ENCODE data around the gene PNKP.

The PNKP gene

GRCh38 chr19:49866933-49867782, at the start of gene PNKP:
Gene PNKP, minus strand, starts transcription at chr19:49867576. Its CDS starts 372 bp downstream, at chr19:49867204.
- DNase-seq (ENCODE audit: extremely low spot score, insufficient read length, low read depth): peak; percentile 82
- peak; percentile 92 for FAIRE-seq

GRCh38 chr19:49915271-49915670, 47.9 kb upstream of the PNKP start:
- FAIRE-seq: no peak

GRCh38 chr19:49913720-49914119, 46.3 kb upstream of the PNKP start:
- FAIRE-seq (no peak), DNase-seq (ENCODE audit: extremely low spot score, insufficient read length, low read depth) (no peak)

More at GRCh38 chr19:49915271-49915670, 47.9 kb upstream of the PNKP start:
- DNase-seq (ENCODE audit: extremely low spot score, insufficient read length, low read depth): no peak

DNA sequence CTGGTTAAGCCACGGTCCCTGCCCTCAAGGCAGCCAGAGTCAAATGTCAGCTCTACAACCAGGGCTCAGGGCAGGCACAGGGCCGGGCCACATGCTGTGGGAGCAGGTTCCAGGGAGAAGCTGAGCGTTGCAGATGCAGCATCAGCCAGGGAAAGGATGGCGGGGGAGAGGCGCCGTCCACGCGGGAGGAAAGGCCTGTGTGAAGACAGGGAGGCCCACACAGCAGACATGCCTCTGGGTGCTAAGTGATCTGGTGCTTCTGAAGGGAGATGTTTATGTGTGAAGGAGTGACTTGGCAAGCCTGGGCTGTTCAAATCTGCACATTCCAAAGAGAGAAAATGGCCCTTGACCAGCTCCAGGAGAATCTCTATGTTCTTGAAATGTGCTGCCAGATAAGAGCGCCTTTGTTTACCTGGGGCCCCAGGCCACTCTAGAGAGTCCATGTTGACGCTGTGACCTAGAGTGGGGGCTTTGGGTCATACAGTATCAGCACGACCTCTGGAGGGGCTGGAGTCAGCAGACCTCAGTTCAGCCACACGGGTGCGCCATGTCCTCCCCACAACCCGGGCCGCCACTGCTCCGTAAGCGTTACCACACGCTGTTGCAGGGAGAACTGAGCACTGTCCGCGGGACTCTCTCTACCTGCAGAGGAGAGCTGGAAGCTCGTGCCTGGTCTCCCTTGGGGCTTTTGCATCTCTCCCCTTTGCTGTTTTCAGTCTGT, 45.7 kb upstream of the PNKP start:
- no peak for DNase-seq (ENCODE audit: extremely low spot score, insufficient read length, low read depth)
- no peak for FAIRE-seq

GRCh38 chr19:49911381-49912145, 44.2 kb upstream of the PNKP start:
- DNase-seq (ENCODE audit: extremely low spot score, insufficient read length, low read depth): no peak
- peak; percentile 96 for FAIRE-seq

- DNase-seq (ENCODE audit: extremely low spot score, insufficient read length, low read depth) (no peak), FAIRE-seq (no peak)
Measured at GRCh38 chr19:49910179-49910578, 42.8 kb upstream of the PNKP start.

GRCh38 chr19:49908480-49909420, 41.4 kb upstream of the PNKP start:
- no peak for DNase-seq (ENCODE audit: extremely low spot score, insufficient read length, low read depth)
- FAIRE-seq: no peak

DNA sequence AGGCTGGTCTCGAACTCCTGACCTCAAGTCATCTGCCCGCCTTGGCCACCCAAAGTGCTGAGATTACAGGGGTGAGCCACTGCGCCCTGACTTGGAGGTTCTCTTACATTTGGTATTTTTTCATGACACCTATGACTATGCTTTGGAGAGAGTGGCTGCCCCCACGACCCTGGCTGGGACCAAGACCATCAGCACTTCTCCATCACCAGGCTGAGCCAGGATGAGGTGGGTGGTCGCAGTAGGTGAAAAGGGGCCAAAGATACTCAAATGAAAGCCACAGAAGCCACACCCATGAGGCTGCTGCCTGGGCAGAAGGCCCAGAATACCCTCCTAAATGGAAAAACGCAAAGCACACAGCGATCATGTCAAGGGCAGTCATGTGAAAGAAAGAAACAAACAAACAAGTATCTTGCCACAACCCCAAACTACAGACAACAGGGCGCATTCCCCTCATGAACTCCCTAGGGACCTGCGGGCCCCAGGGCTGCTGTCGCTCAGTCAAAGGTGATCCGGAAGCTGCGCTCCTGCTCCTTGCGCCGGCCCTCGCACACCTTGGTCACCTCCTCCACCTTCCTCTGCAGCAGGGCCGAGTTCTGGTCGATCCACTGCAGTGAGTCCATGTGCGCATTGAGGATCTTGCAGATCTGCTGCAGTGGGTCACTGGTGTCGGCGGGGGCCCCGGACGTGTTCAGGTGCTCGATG, 40.5 kb upstream of the PNKP start:
- DNase-seq (ENCODE audit: extremely low spot score, insufficient read length, low read depth): no peak
- FAIRE-seq: peak; percentile 51

DNA sequence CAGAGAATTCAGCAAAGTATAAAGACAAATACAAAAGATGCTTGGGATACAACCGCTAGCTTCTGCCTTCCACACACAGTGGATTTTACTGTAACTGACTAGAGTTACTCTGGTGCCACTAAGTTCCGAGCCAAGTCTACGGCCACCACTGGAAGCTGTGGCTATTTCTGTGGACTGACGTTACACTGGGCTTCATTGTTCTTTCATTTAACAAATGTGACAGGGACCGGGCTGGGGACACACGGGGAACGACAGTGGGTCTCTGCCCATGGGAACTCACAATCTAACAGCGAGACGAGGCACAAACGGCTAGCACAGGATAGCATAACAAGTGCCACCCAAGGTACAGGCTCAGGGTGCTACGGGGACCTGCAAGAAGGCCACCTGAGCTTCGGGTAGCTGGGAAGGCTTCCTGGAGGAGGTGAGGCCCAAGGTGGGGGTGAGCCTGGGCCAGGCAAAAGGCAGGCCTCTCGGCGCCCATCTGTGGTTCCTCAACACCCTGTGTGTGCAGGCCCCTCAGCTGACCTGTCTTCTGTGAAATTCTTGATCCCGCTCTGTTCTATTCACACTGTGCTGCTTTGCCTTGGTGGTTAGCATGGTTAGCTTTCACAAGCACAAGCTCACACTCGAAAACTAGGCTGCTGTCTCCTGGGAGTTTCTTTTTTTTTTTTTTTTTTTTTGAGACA, 39.6 kb upstream of the PNKP start:
- DNase-seq (ENCODE audit: extremely low spot score, insufficient read length, low read depth) (no peak), FAIRE-seq (peak; percentile 61)

DNA sequence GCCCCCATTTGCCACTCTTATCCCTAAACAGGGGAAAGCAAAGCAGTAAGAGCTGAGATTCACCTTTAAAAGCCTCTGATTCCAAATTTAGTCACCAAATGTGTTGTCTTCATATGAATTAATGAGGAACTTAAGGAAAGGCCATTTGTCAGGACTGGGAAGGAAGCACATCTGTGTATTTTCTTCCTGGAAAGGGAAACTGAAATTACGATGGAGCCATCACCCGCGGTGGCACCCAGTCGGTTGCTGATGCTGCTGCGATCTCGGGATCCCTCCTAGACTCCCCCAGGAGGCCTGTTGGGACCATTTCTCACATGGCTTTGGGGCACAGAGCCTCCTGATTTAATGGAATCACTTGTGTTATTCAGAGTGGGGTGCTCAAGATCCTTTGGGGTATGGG, 36.8 kb upstream of the PNKP start:
- no peak for FAIRE-seq
- DNase-seq (ENCODE audit: extremely low spot score, insufficient read length, low read depth): no peak

GRCh38 chr19:49896863-49897621, 29.7 kb upstream of the PNKP start, which contains the start of gene IL4I1:
Gene IL4I1, minus strand, starts transcription at chr19:49896887. Its CDS starts 727 bp downstream, at chr19:49896160.
- FAIRE-seq: peak; percentile 99

DNA sequence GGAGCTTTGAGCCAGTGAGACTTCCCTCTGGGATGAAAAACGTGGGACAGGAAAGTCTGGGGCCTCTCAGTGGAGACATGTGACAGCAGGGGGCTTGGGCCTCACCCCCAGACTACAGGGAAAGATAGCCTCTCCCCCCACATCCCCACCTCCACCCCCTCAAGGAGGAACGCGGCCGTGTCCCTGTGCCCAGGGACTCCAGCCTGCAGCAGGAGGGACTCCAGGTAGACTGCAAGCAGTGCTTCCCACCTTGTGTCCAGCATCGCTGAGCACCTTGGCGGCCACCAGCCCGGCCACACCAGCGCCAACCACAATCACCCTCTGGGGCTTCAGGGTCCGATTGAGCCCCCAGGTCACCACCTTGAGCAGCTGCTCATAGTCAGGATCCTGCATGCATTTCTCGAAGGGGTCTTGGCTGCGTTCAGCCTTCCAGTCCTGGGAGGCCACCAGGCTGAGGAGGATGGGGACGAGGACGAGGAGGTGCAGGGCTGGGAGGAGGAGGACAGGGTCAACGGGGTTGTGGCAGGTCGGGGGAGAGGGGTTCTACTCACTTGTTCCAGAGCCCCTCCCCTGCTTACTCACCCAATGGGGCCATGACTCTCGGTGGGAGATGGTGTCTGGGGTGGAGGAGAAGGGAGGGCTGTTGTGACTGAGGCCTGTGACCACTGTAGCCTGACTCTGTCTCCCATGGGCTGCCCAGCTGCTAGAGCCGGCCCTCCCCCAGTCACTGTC, 28.4 kb upstream of the PNKP start:
- FAIRE-seq: peak; percentile 73

More at GRCh38 chr19:49896863-49897621, 29.7 kb upstream of the PNKP start, which contains the start of gene IL4I1:
- peak; percentile 62 for DNase-seq (ENCODE audit: extremely low spot score, insufficient read length, low read depth)

DNA sequence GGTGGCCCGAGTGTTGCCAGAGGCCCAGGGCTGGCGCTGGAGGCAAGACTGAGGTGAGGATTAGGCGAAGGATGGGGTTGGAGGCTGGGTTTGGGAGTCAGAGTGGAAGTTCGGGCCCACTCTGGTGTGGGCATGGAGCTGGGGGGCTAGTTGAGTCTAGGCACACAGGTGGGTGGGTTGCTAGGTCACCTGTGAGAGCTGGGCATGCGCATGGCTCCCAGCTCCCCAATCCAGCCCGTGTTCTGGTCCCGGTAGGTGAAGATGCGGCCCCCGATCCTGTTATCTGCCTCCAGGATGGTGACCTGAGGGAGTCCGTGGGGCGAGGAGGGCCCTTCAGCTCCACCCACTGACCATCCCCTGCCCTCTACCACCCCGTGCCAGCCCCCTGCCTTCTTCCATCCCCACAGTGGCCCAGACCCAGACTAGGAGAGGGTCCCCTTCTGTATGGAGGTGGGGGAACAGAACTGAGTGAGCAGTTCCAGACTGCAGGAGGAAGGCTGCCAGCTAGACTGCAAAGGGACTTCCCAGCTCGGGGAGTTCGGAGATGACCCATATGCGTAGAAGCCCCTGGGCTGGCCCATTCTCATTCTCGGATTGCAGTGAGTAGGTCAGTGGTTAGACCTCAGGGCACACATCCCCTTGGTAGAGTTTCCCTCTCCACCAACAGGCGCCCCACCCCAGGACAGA, 27.6 kb upstream of the PNKP start:
- no peak for DNase-seq (ENCODE audit: extremely low spot score, insufficient read length, low read depth)
- FAIRE-seq: peak; percentile 89

More for the DNA sequence above, 28.4 kb upstream of the PNKP start:
- DNase-seq (ENCODE audit: extremely low spot score, insufficient read length, low read depth): no peak

GRCh38 chr19:49894011-49894664, 26.8 kb upstream of the PNKP start:
- no peak for FAIRE-seq
- no peak for DNase-seq (ENCODE audit: extremely low spot score, insufficient read length, low read depth)

DNA sequence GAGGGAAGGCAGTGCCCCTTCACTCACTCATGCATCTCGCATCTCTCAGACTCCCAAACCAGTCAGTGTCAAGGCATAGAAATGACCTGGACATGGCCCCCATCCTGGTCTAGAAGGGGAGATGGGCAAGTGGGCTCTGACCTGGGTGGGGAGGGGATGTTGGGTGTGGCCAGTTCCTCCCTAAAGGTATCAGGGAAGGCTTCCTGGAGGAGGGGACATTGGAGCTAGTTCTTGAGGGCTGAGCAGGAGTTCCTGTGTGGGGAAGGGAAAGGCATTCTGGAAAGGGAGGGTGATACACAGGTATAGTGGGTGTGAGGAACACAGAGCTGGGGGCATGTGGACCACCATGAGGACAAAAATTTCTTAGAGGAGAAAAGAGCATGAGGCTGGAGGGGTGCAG, 25.3 kb upstream of the PNKP start:
- FAIRE-seq: no peak
- no peak for DNase-seq (ENCODE audit: extremely low spot score, insufficient read length, low read depth)

DNA sequence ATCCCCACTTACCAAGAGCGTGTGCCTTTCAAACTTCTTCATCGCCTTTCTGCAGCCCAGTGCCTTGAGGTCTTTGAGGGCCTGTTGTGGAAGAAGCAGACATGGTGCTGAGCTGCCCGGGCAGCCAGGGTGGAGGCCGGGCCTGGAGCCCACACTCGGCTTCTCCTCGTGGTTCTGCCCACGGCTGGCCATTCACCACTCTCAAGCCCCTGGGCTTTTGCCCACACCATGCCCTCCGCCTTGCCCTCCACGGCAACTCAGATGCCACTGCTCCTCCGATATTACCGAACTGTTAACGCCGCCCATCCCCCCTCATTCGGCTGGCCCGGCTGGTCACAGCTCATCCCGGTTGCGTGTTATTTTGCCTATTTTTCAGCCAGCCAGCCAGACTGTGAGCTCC, 24.0 kb upstream of the PNKP start:
- DNase-seq (ENCODE audit: extremely low spot score, insufficient read length, low read depth) (no peak), FAIRE-seq (no peak)
